Epithelial cell of proximal tubule (primary cell): ENCODE measurements around the gene EPG5. TPM values are rescaled to one million over a fixed set of nuclear protein-coding genes. Genes with fewer than 3 reads are reported as not detected.

Source experiments
- DNase-seq: peaks from one replicate; pipeline ENCODE4 v3.0.0-alpha.2; 2011; ENCODE audit warnings: low read depth
- H3K4me3 ChIP-seq: 2 replicates; pipeline ENCODE4 v1.5.1; 2011; ENCODE audit warnings: low read depth, mild to moderate bottlenecking, low read length
- total RNA-seq: library from RNA; depleted of rRNA; stranded (reverse); fragments of >200 nt; gene quantifications from 2 replicates; pipeline ENCODE4 v1.2.3, GENCODE V29; 2015
- TF ChIP-seq, protein P1 (sequence below): conservative IDR thresholded peaks from 2 replicates; pipeline ENCODE4 v1.5.1; 2012; ENCODE audit warnings: low read depth, mild to moderate bottlenecking, low read length

Gene EPG5
- total RNA-seq, 1 donor from 2014 or later: 10.7 TPM

DNA sequence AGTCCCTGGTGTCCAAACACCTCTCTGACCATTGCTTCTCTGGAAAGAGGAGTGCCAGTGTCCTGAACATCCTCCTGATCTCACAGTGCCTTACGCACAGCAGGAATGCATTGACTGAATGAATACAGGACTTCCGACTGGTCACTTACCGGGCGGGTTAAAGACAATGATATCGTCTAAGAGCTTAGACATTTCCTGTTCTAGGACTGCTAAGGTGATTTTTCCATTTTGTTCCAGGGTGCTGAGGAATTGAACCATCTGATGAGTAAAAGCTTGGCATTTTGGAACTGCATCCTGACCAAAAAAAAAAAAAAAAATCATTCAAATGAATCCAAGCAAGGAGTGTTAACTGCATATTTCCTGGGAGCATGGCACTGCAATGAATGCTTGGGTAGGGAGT, 101.7 kb downstream of the EPG5 start:
- TF ChIP-seq, protein P1, sequence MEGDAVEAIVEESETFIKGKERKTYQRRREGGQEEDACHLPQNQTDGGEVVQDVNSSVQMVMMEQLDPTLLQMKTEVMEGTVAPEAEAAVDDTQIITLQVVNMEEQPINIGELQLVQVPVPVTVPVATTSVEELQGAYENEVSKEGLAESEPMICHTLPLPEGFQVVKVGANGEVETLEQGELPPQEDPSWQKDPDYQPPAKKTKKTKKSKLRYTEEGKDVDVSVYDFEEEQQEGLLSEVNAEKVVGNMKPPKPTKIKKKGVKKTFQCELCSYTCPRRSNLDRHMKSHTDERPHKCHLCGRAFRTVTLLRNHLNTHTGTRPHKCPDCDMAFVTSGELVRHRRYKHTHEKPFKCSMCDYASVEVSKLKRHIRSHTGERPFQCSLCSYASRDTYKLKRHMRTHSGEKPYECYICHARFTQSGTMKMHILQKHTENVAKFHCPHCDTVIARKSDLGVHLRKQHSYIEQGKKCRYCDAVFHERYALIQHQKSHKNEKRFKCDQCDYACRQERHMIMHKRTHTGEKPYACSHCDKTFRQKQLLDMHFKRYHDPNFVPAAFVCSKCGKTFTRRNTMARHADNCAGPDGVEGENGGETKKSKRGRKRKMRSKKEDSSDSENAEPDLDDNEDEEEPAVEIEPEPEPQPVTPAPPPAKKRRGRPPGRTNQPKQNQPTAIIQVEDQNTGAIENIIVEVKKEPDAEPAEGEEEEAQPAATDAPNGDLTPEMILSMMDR: no peak
- H3K4me3 ChIP-seq: no peak overlapping the region
- DNase-seq: no peak

DNA sequence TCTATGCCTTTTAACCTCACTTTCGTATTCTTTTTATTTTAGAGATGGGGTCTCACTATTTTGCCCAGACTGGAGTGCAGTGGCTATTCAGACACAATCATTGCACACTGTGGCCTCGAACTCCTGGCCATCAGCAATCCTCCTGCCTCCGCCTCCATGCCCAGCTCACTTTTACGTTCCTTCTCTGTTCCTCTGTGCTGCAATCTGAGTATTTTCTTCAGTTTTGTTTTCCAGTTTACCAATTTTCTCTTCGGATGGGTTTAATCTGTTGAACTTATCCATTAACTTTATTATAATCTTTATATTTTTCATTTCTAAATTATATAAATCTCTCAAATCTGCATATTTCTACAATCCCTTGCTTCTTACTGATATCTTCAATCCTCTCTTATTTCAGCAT, 103.0 kb downstream of the EPG5 start:
- no peak for DNase-seq
- TF ChIP-seq, protein P1: no peak
- H3K4me3 ChIP-seq: no peak overlapping the region

DNA sequence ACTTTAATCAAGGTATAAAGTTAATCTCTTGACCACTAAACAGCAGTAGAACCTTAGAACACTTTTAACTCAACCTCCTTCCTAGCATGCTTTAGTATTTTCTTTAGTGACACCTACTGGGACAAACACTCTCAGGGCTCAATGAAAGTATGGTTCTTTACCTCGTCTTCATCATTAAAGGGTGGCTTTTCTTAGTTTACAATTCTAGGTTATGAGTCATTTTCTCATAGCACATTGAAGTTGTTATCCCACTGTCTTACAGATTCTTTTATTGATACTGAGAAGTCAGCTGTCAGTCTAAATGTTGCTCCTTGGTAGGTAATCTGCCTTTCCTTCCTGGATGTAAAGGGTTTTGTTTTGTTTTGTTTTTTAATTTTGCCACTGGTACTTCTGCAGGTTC, 103.7 kb downstream of the EPG5 start:
- TF ChIP-seq, protein P1: no peak
- DNase-seq: no peak
- H3K4me3 ChIP-seq: no peak overlapping the region

DNA sequence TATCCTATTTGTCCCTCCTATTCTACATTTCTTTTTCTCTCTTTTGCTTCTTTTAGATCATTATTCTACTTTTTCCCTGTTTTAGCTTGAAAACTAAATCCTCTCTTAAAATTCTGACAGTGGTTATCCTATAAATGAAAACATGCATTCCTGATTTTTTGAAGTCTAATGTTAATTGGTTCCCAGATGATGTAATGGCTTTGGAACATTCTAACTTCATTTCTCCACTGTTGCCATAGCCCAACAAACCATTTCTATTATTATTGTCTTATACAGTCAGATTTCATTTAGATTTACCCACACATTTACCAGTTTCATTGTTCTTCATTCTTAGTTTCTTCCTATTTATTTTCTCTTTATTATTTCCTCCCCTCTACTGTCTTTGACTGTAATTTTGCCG, 105.2 kb downstream of the EPG5 start:
- no peak overlapping the region for H3K4me3 ChIP-seq
- TF ChIP-seq, protein P1: no peak
- DNase-seq: no peak

DNA sequence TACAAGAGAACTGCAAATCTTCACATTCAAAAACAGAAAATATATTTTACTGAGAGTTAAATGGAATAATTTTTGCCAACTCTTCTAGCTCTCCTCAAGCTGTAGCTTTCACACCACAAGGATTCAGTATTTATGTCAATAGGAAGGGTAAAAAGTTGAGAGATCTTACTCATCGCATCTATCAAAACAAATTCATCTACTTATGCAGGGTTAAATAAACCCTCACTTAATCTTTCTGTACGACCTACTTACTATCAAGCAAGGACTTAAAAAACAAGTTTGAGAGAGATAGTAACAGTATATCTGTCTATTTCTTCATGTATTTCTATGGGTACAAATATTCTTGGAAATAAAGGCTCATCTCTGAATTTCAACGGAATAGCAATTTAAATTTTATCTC, 106.2 kb downstream of the EPG5 start:
- no peak for DNase-seq
- H3K4me3 ChIP-seq: no peak overlapping the region
- TF ChIP-seq, protein P1: no peak

DNA sequence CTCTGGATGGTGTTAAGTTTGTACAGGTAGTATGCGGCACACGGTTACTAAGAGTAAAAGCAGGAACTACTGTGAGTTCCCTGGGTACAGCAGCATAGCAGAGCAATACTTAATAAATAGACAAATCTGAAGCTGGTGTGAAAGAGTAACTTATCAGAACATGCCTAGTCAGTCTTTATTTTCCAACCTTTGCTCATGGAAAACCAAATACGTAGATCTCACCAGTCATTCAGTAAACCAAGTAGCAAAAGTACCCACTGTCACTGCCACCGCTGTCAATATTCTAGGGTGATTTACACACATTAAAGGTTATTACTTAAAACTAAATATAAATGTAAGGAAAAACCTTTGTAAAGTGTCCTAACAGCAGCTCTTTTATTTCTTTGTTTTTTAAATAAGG, 106.6 kb downstream of the EPG5 start:
- no peak overlapping the region for H3K4me3 ChIP-seq
- DNase-seq: no peak
- TF ChIP-seq, protein P1: no peak

DNA sequence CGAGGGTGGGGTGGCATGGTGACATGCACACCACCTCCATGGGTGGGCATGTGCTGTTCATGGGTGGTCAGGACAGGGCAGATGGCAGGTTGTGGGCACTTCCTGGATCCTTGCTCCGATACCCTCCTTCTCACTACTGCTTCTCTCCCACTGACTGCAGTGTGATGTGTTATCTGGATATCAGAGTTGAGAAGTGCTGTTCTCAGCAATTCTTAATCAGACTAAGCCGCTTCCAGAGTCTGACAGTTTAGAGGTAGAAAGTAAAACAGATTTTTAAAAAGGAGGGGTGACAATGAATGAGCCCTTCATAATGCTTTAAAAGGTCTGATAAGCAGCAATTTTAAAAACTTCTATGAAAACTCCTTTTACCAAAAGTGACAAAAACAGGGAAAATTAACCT, 107.8 kb downstream of the EPG5 start:
- DNase-seq: no peak
- TF ChIP-seq, protein P1: no peak
- H3K4me3 ChIP-seq: no peak overlapping the region
